GM21717 (cell line): ENCODE results near the gene COL8A2.
A peak's percentile ranks its signal among the peaks of the same experiment; 100 is the strongest.

ENCODE experiments used
- ATAC-seq: cut with Tn5 transposase; IDR thresholded peaks from one replicate; pipeline ENCODE4 v1.9.1; 2021; ENCODE audit warnings: mild to moderate bottlenecking, moderate library complexity; ENCODE audit not compliant: unreplicated experiment

Gene COL8A2

DNA sequence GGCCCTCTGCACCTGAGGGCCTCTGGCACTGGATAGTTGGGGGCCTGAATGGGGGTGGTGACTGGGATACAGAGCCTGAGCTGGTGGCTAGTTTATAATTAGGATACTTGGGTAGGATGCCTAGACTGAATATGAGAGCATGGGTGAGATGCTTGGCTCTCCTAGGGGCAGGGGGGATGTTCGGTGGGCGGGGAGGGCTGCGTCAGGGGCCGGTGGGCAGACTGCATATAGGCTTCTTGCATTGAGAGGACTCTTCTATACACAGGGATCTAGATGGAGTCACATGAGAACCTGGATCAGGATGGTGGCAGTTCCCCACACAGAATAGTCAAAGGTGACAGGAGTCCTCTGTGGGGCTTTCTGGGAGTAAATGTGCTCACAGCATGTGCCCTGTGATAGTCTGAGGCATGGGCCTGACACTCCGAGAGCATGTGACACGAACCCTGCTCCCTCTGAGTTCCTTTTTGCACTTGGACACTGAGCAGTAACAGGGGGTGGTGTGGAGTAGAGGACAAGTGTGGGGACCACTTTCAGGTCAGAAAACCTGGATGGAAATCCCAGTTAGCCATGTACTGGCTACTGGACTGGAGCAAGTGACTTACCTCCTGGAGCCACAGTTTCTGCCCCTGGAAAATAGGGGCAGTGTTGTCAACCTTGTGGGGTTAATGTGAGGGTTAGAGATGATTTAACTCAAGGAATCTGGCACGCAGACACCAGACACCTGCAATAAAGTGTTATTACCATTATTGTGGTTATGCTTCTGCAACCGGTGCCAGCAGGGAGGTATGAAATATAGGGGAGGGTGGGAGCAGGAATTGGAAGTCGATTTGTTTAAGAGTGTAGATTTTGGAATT, 33.2 kb upstream of the COL8A2 start:
- ATAC-seq: no peak

DNA sequence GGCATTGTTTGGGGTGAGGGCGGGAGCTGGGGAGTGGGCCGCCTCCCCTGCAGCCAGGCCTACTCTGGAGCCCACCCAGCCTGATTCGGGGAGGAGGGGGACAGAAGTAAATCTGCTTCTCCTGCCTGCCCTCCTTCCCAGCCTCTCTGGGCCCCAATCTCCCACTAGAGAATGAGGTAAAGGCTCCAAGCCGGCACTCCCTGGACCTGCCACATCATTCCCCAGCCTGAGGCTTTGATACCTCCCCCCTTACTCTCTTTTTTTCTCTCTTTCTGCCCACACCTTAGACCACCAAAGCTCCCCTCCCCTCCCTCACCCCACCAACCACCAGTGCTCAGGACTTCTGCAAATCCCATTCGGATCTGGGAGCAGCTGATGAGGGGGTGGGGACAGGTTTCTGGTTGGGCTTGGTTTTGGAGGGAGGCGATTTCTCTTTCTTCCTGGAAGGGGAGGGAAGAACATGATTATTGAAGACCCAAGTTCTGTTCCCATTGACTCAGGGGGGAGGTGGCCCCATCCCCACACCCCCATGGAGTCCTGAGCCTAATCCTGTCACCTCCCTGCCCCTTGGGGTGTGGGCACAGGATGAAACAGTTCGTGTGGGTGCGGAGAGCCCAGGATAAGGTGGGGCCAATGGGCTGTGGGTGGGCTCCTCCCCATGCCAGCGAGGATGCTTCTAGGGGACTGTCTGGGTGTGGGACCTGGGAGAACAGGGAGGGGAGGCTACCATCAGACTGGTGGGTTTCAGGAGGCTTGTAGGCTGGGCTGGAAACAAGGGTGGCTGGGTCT, 32.3 kb upstream of the COL8A2 start:
- ATAC-seq: no peak

DNA sequence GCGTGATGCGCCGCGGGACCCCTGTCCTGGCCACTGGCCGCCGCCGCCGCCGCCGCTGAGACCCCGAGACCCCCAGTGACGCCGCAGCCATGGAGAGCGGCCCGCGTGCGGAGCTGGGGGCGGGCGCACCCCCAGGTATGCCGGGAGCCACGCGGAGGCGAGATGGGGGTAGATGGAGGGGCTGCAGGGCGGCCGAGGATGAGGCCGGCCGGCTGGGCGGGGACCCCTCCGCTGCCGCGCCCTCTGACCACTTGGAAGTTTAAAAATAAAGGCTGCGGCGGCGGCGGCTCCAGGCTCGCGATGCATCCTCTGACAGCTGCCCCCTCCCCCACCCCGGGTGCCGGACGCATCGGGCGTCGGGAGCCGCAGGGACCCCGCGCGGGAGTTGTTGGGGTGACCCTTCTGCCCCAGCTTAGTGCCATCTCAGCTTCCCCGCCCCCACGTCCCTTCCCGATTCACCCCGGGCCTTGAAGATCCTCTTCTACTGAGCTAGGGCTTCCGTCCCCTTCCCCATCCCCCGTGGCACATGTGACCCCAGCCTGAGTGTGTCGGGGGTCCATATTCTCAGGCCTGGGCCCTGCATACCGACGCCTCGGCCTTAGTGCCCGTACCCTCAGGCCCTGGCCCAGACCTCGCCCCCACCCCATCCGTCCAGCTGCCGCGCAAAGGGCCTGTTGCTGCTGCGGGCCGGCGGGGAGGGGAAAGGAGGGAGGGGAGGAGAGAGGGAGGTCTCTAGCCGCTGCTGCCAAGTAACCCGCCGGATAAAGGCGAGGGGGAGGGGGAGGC, 31.5 kb upstream of the COL8A2 start:
- ATAC-seq: no peak

DNA sequence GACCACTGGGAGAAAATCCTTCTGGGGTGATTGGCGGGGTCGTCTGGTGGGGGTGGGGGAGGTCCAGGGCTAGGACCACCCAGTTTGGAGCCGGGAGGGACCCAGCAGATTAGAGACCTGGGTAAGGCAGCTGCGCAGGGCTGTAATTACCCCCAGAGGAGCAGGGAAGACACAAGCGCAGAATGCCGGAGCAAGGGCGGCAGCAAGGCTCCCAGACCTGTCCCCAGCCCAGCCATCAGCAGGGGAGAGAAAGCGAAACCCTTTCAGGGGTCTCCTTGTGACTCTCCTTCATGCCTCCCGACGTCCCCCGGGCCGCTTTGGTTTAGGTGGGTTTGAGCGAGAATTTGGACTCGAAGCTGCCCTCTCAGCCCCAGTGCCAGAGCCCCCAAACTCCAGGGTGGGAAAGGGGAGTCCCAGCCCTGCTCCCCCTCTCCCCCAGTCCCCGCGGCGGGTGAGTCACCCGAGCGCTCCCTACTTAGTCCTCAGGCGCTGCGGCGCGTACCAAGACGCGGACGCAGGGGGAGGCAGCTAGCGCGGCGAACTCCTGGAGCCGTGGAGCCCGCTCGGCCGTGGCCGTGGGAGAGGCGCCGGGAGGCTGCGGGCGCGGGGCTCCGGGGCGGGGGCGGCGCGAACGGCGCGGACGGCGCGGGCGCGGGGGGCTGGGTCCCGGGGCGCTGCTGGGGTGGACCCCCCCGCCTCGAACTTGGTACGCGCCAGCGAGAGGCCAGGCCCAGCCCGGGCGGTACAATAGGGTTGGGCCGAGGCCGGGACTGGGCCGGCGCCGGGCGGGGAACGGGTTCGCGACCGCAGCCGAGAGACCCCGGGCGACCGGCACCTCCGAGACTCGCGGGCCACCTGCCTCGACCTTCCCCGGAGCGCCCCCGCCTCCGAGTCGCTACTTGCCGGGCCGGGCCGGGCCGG, 30.6 kb upstream of the COL8A2 start, which contains the start of gene MAP7D1:
MAP7D1 (plus strand) TSS at position 753 of the 921 bp plus-strand sequence. CDS start 258 bp downstream, outside the sequence.
- peak; percentile 36 for ATAC-seq

DNA sequence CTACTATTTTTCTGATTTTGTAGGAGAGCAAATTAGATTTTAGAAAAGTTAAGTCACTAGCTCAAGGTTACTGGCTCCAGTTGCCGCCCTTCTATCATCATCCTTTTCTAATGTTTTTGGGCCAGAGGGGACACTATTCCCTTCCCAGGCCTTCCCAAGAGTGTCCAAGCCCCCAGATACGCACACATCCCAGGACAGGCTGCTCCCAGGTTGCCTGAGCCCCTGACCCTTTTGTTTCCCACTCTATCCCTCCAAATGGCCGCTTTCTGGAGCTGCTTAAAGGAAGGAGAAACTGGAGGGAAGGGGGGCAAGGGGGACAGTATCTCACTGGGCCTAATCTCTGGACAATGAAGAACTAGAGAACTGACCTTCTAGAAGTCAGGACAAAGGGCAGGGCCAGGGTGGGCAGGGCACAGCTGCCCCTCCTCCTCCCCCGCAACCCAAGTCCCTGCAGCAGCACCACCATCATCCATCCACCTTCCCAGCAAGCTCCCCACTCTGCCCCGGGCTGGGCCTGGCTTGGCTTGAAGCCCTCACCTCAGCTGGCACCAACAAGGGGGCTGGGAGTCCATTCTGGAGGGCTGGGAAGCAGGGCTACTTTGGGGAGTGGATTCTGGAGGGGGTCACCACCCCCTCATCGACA, 29.9 kb upstream of the COL8A2 start:
- no peak for ATAC-seq

DNA sequence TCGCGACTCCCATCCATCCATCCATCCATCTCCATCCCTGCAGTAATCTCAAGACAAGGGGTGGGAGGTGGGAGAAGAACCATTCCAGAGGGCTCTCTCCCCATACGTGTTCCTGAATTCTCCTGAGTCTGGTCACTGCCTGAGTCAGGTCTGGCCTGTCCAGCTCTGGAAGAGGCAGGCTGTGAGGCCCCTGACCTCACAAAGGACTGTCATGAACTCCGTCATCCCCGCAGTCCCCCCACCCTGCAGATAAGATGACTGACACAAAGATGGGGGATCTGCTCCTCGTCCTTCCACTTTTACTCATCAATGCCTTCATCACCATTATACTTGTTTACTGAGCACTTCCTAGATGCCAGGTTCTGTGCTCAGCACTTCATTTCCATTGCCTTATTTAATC, 29.3 kb upstream of the COL8A2 start:
- ATAC-seq: no peak

DNA sequence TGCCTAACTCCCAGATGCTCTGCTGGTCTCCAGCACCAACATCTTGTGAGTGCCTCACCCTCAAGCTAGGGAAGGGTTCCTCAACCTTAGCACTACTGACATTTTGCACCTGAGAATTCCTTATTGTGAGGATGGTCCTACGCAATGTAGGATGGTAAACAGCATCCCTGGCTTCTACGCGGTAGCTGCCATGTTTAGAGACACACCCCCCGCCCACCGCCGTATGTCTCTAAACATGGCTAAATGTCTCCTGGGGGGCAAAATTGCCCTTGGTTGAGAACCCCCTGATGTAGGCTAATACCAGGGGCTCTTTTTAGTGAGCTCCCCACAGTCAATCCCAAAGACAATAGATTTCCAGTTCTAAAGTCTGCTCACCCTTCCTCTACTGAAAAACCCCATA, 28.5 kb upstream of the COL8A2 start:
- ATAC-seq: no peak

DNA sequence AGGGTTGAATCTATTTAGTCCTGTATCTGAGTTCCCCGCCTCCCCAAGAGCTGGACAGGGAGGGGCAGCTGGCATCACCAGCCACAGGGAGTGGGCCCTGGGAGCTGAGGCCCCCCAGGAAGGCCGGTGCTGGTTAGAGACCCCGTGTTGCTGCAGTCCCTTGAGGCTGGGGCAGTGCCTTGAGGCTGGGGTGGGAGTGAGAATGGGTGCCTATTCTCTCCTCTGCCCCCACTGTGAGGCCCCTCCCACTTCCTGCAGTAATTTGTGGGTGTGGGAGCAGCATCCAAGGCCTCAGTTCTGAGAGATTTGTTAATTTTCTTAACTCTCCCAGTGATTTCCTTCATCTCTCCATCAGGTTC, 26.8 kb upstream of the COL8A2 start:
- no peak for ATAC-seq

DNA sequence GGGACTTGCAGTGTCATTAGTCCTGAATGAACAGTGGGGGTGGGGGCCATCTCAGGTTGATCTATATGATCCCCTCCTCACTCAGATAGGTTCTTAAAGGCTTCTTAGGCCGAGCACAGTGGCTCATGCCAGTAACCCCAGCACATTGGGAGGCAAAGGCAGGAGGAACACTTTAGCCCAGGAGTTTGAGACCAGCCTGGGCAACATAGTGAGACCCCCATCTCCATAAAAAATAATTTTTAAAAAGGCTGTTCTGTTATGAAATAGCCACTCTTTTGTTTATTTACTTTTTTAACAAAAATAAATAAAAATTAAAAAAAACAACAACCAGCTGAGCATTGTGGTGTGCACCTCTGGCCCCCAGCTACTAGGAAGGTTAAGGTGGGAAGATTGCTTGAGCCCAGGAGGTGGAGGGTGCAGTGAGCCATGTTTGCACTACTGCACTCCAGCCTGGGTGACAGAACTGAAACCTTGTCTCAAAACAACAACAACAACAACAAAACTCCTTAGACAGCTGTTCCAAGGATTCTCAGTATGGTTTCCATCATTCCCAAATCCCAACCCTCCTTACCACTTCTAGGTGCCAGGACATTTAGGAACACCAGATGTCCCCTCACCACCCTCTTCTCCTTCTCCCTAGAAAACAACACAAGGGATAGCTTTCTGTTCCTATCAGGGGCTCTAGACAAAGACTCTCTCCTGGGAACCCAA, 26.3 kb upstream of the COL8A2 start:
- ATAC-seq: no peak

DNA sequence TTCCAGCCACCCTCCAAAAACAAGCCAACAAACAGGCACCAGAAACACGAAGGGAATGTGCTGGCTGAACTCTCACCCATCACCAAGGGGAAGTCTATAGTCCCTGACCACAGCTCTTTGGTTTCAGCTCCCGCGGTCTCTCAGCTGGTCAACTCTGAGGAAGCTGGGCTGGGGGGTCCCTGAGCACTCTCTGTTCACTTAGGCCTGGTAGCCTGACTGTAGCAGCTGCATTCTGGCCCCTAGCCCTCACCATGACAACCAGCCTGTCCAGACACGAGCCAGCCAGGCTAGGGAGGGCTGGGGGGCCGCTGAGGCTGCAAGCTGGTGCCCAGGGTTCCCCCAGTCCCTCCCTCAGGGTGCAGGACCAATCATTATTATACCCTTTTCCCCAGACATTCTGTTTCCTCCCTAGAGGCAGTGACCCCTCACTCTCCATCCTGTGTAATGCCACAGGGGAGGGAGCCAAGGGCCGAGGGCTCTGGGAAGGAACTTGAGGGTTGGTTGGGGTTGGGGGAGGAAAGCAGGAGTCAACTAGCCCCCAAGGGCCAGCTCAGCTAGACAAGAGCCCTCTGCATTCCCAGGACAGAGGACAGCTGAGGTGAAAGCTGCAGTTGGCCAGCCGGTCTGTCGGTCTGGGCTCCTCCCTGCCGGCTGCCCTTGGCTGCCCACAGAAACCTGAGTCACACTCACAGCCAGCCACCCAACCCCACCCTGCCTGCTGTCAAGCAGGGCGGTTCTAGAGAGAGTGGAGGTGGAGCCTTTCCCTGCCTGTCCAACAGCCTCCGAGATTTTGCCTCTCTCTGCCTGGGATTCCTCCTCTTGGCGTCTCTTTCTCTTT, 25.5 kb upstream of the COL8A2 start:
- peak; percentile 40 for ATAC-seq

DNA sequence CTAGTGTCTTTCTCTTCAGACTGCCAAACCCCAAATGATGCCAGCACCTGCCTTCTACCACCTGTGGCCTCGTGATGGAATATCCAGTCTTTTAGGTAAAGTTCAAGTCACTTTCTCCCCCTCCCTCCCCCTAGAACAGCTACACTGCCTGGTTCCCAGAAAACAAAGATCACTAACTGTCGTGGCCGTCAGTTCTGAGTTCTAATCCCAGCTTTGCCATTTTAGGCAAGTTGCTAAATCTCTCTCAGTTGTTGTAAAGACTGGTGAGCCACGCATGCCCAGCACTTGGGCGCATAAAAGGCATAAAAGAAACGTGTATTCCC, 24.9 kb upstream of the COL8A2 start:
- ATAC-seq: no peak

DNA sequence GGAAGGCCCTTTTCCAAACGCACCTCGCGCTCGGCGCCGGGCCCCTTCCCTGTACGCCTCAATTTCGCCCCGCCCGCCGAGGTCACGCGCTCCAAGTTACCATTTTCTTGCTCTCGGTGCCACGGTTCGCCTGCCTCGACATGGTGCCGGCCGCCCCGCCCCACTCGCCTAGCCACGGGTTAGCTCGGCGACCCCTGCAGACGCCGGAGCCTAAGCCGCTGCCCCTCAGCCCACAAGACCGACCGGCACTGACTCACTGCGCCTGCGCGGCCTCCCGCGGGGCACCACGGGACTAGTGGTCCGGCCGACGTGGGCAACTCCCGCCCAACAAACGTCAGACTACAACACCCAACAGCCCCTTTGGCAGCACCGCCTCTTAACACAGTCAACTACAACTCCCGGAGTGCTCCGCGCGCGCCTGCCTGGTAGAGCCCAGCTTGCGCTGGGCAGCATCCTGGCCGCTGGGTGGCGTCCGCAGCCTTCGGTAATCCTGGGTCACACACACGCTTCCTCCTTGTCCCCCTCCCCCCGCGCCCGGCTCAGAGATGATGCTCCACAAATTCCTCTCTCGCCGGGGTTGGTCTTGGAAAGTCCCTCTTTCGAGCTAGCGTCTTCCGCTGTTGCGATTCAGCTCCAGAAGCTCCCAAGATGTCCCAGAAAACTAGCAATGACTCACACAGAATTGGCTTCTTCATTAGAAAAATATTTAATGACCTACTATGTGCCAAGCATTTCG, 24.4 kb upstream of the COL8A2 start, which contains the start of gene TRAPPC3:
TRAPPC3 (minus strand) TSS at position 250 of the 736 bp plus-strand sequence; CDS start at position 142, 108 bp downstream.
- ATAC-seq: peak; percentile 87

DNA sequence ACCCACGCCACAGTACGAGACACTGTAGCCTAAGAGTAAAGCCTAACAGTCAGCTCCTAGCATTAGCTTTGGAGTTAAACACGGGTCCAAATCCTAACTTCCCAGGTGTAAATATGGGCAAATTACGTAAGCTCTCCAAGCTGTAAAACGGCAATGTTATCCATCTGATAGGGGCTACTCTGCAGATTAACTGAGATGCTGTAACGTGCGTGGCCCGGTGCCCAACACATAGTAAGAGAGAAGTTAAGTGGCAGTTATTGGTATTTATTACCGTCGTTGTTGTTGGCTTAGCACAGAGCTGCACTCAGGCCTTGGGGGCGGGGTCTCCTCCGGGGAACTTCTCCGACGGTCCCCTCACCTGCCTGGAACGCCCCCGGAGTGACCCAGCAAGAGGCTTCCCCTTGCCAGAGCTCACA, 23.8 kb upstream of the COL8A2 start:
- no peak for ATAC-seq

DNA sequence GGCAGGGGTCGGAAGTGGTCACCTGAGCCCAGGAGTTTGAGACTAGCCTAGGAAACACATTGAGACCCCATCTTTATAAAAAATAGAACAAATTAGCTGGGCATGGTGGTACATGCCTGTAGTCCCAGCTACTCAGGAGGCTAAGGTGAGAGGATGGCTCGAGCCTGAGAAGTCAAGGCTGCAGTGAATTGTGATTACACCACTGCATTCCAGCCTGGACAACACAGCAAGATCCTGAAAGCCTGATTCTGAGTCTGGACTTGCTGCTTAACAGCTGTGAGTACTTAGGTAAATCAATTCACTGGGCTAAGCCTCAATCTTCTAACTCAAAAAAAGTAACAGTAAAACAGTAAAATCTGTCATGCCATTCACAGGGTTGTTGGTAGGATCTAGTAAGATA, 19.4 kb upstream of the COL8A2 start:
- ATAC-seq: no peak

DNA sequence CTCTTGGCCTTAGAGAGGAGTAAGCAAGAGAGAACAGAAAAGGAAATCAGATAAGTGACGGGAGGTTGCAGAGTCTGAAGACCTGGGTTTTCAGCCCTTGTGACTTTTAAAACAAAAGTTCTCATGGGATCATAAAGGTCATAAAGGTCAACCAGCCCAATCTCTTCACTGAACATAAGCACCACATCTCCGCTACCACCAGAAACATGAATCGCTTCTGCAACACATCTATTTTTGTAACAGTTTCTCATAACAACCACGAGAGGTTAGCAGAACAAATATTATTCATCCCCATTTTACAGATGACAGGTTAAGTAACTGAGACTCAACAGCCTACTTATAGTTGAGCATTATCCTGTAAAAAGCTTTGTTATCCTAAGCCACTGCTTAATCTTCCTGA, 18.4 kb upstream of the COL8A2 start:
- no peak for ATAC-seq

DNA sequence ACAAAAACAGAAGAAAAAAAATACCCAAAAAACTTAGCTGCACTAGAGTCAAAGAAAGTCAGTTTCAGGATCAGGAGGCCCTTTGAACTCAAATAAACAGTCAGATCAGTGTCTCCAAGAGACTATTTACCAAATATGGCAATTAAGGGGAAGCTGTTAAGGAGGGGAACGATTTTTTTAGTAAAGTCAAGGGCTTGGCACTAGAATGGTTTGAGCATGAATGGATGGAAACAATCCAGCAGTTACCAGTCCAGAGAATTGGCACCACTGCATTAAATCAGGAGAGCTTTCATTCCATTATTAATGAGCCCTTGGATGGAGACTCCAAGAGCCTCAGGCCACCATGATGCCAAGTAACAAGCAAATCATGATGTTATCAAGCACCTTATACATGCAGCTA, 17.1 kb upstream of the COL8A2 start:
- no peak for ATAC-seq

DNA sequence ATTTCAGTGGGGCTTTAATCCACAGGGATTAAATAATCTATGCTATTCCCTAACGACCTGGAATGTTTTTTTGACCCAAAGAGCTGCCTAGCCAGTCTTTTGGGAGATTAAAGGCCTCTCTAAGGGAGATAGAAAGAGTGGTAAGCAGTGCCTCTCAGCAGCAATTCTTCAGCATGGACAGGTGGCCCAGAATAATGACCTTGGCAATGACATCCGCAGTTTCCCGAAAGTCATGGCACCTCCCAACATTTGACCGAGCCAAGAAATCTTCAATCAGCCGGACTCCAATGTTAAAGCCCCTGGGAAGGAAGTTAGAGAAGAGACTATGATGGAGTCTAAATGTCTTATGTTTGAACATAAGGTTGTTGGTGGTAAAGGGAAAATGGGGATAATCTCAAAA, 14.5 kb upstream of the COL8A2 start:
- ATAC-seq: no peak

DNA sequence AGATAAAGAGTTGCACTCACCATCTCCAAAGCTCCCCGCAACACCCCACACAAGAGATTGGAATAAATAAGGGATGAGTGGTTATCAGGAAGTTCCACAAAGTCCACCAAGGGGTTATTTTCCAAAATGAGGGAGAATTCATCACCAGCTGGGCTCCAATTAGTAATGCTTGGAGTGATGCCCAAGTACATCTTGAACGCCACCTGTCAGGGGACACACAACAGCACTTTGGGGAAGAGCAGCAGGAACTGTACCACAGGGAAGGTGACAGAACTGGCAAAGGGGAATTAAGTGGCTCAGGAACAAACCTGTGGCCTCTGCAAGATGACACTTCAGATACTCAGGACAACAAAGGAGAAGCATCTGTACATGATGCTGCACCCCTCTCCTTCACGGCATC, 12.8 kb upstream of the COL8A2 start:
- ATAC-seq: no peak
